Measurements from ENCODE around the gene FAM83C.

Gene FAM83C

GRCh38 chr20:35303382-35303734 is 11.1 kb upstream of the FAM83C start:
- POLR2A ChIA-PET, result interaction anchor here (1.0 to 1.7 kb wide), 3 partner anchors 26 to 151 kb away, joined by 3 to 6 read pairs (median 4); no protein-coding TSS in a partner anchor
- TF ChIP-seq TARDBP (IDR thresholded peaks at IDR 0.05) (no peak), LEF1 (IDR thresholded peaks at IDR 0.05; ENCODE audit: borderline replicate concordance) (no peak), CTBP1 (IDR thresholded peaks at IDR 0.05; ENCODE audit: borderline replicate concordance) (no peak), ELF4 (IDR thresholded peaks at IDR 0.05) (no peak), FOXA1 (IDR thresholded peaks at IDR 0.05) (no peak), FOXM1 (IDR thresholded peaks at IDR 0.05; ENCODE audit: borderline replicate concordance) (no peak), BHLHE40 (IDR thresholded peaks at IDR 0.05; ENCODE audit: borderline replicate concordance) (no peak), L3MBTL2 (conservative IDR thresholded peaks at IDR 0.05) (no peak), ARNT (IDR thresholded peaks at IDR 0.05) (no peak), NFRKB (IDR thresholded peaks at IDR 0.05) (no peak), HDGF (IDR thresholded peaks at IDR 0.05; ENCODE audit: borderline replicate concordance) (no peak), SP1 (IDR thresholded peaks at IDR 0.05) (no peak)
- TF ChIP-seq, protein P1, sequence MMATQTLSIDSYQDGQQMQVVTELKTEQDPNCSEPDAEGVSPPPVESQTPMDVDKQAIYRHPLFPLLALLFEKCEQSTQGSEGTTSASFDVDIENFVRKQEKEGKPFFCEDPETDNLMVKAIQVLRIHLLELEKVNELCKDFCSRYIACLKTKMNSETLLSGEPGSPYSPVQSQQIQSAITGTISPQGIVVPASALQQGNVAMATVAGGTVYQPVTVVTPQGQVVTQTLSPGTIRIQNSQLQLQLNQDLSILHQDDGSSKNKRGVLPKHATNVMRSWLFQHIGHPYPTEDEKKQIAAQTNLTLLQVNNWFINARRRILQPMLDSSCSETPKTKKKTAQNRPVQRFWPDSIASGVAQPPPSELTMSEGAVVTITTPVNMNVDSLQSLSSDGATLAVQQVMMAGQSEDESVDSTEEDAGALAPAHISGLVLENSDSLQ (IDR thresholded peaks at IDR 0.05), result no peak
- no peak for DNase-seq (ENCODE audit: extremely low spot score)
- CTCF ChIA-PET, result interaction anchor here (0.7 to 4.8 kb wide), 9 partner anchors 8 to 144 kb away, joined by 3 to 36 read pairs (median 5); partner anchors contain the start of gene EIF6

DNA sequence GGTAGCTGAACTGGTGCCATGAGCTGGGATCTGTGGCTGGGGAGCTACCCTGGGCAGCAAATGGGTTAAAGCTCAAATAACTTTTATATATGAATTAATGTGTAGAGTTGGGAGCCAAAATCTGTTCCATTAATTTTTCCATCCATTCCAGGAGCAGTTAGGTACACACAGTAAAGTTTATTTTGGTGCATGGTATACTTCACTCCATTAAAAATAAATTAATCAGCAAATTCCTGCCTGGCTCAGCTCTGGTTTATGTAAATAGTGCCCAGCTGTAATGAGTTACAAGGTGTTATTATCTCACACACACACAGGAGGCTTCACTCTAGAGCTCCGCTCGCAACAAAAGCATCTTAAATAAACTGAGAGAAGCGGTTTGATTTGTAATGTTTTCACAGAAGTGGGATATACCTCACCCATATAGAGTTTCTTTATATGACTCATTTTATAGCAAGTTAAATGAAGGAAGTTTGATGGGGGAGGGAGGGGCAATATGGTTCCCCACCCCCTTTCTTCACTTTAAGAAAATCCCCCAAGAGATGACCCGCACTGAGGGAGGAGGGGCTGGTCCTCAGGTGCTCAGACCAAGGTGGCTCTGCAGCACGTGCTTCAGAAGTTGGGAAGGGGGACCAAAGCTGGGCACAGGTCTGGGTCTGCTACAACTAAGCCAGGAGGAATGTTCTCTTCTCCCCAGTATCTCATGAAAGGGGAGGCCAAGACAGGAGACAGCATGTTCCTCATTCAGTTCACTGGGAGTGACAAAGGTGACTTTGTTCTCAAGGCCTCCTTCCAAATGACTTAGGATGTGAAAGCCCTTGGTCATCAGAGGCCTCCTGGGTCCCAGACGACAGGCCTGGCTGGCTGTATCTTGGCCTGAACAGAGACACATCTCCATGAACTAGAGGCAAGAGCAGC is 10.5 kb upstream of the FAM83C start:
- TF ChIP-seq ARNT (IDR thresholded peaks at IDR 0.05) (no peak), SP1 (IDR thresholded peaks at IDR 0.05) (no peak), TARDBP (IDR thresholded peaks at IDR 0.05) (no peak), FOXM1 (IDR thresholded peaks at IDR 0.05; ENCODE audit: borderline replicate concordance) (no peak), LEF1 (IDR thresholded peaks at IDR 0.05; ENCODE audit: borderline replicate concordance) (no peak), FOXK2 (IDR thresholded peaks at IDR 0.05) (no peak), CTBP1 (IDR thresholded peaks at IDR 0.05; ENCODE audit: borderline replicate concordance) (no peak), ELF4 (IDR thresholded peaks at IDR 0.05) (no peak), L3MBTL2 (conservative IDR thresholded peaks at IDR 0.05) (no peak), SUZ12 (IDR thresholded peaks at IDR 0.05) (no peak), NFRKB (IDR thresholded peaks at IDR 0.05) (no peak), FOXA1 (IDR thresholded peaks at IDR 0.05) (no peak), HDGF (IDR thresholded peaks at IDR 0.05; ENCODE audit: borderline replicate concordance) (no peak), ZNF384 (IDR thresholded peaks at IDR 0.05) (no peak), BHLHE40 (IDR thresholded peaks at IDR 0.05; ENCODE audit: borderline replicate concordance) (no peak)
- TF ChIP-seq, protein P1 (IDR thresholded peaks at IDR 0.05), result no peak
- ChIA-PET CTCF (interaction anchor here (0.8 to 4.8 kb wide), 5 partner anchors 7 to 145 kb away, joined by 3 to 36 read pairs (median 3); no protein-coding TSS in a partner anchor), POLR2A (interaction anchor here (1.1 to 1.7 kb wide), 2 partner anchors 152 kb away, joined by 4 to 6 read pairs; no protein-coding TSS in a partner anchor)
- DNase-seq (ENCODE audit: extremely low spot score), result no peak

GRCh38 chr20:35301426-35301825 is 9.2 kb upstream of the FAM83C start:
- TF ChIP-seq SP1 (IDR thresholded peaks at IDR 0.05), result no peak
- no peak for TF ChIP-seq CTBP1 (IDR thresholded peaks at IDR 0.05; ENCODE audit: borderline replicate concordance)
- TF ChIP-seq ARNT (IDR thresholded peaks at IDR 0.05), result no peak
- no peak for TF ChIP-seq L3MBTL2 (conservative IDR thresholded peaks at IDR 0.05)
- TF ChIP-seq FOXA1 (IDR thresholded peaks at IDR 0.05), result no peak
- ChIA-PET POLR2A (interaction anchor here (0.9 kb wide), 1 partner anchor 17 kb away, joined by 3 read pairs; the partner anchor contains the start of gene EIF6), CTCF (interaction anchor here (0.6 to 1.2 kb wide), 4 partner anchors 15 to 139 kb away, joined by 3 to 4 read pairs (median 3); no protein-coding TSS in a partner anchor)
- no peak for DNase-seq (ENCODE audit: extremely low spot score)

- TF ChIP-seq FOXK2 (IDR thresholded peaks at IDR 0.05) (no peak), FOXA1 (IDR thresholded peaks at IDR 0.05) (no peak), ELF4 (IDR thresholded peaks at IDR 0.05) (no peak), HDGF (IDR thresholded peaks at IDR 0.05; ENCODE audit: borderline replicate concordance) (no peak), SP1 (IDR thresholded peaks at IDR 0.05) (no peak), L3MBTL2 (conservative IDR thresholded peaks at IDR 0.05) (no peak), LEF1 (IDR thresholded peaks at IDR 0.05; ENCODE audit: borderline replicate concordance) (no peak), ZNF384 (IDR thresholded peaks at IDR 0.05) (no peak), BHLHE40 (IDR thresholded peaks at IDR 0.05; ENCODE audit: borderline replicate concordance) (no peak), CTBP1 (IDR thresholded peaks at IDR 0.05; ENCODE audit: borderline replicate concordance) (no peak), FOXM1 (IDR thresholded peaks at IDR 0.05; ENCODE audit: borderline replicate concordance) (no peak), NFRKB (IDR thresholded peaks at IDR 0.05) (no peak), ARNT (IDR thresholded peaks at IDR 0.05) (no peak), SUZ12 (IDR thresholded peaks at IDR 0.05) (no peak), TARDBP (IDR thresholded peaks at IDR 0.05) (no peak)
- TF ChIP-seq, protein P1 (IDR thresholded peaks at IDR 0.05), result no peak
- ChIA-PET CTCF (interaction anchor here (1.1 kb wide), 1 partner anchor 29 kb away, joined by 4 read pairs; no protein-coding TSS in a partner anchor), POLR2A (interaction anchor here (0.9 kb wide), 1 partner anchor 17 kb away, joined by 3 read pairs; the partner anchor contains the start of gene EIF6)
- DNase-seq (ENCODE audit: extremely low spot score), result no peak
Observed at GRCh38 chr20:35300469-35301262, 8.4 kb upstream of the FAM83C start.

DNA sequence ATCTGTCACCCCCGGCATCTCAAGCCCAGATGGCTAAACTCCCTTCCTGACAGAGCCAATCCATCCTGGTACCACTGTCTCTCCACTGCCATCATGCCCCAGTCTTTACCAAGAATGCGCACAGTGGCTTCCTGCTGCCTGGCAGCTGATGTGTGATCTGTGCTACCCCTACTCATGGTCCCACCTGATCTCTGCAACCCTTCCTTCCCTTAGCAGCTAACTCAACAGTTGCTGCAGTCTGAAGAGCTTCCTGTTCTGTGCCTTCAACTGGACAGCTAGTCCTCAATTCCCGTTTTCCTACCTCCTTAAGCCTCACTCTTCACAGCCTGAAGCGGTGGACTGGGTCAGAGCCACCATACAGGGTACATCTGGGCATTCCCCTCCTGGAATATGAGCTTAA is 7.6 kb upstream of the FAM83C start:
- ChIA-PET CTCF (no interaction called here), POLR2A (interaction anchor here (2.1 kb wide), 1 partner anchor 156 kb away, joined by 9 read pairs; the partner anchor contains the start of gene CEP250)
- TF ChIP-seq ZNF384 (IDR thresholded peaks at IDR 0.05) (no peak), FOXK2 (IDR thresholded peaks at IDR 0.05) (no peak), SUZ12 (IDR thresholded peaks at IDR 0.05) (no peak), SP1 (IDR thresholded peaks at IDR 0.05) (no peak), L3MBTL2 (conservative IDR thresholded peaks at IDR 0.05) (no peak), NFRKB (IDR thresholded peaks at IDR 0.05) (no peak), ELF4 (IDR thresholded peaks at IDR 0.05) (no peak), LEF1 (IDR thresholded peaks at IDR 0.05; ENCODE audit: borderline replicate concordance) (no peak), HDGF (IDR thresholded peaks at IDR 0.05; ENCODE audit: borderline replicate concordance) (no peak), TARDBP (IDR thresholded peaks at IDR 0.05) (no peak), FOXA1 (IDR thresholded peaks at IDR 0.05) (no peak), FOXM1 (IDR thresholded peaks at IDR 0.05; ENCODE audit: borderline replicate concordance) (no peak), BHLHE40 (IDR thresholded peaks at IDR 0.05; ENCODE audit: borderline replicate concordance) (no peak), ARNT (IDR thresholded peaks at IDR 0.05) (no peak), CTBP1 (IDR thresholded peaks at IDR 0.05; ENCODE audit: borderline replicate concordance) (no peak)
- TF ChIP-seq, protein P1 (IDR thresholded peaks at IDR 0.05), result no peak
- no peak for DNase-seq (ENCODE audit: extremely low spot score)

Measured in HEK293T (cell line).